Measurements from ENCODE around the gene MAP1B.

MAP1B gene

GRCh38 chr5:72137826-72138409 lies 30.6 kb downstream of the MAP1B start:
- no peak overlapping the region for H3K4me3 ChIP-seq (ENCODE audit: low read depth, low read length)
- TF ChIP-seq, protein P1, sequence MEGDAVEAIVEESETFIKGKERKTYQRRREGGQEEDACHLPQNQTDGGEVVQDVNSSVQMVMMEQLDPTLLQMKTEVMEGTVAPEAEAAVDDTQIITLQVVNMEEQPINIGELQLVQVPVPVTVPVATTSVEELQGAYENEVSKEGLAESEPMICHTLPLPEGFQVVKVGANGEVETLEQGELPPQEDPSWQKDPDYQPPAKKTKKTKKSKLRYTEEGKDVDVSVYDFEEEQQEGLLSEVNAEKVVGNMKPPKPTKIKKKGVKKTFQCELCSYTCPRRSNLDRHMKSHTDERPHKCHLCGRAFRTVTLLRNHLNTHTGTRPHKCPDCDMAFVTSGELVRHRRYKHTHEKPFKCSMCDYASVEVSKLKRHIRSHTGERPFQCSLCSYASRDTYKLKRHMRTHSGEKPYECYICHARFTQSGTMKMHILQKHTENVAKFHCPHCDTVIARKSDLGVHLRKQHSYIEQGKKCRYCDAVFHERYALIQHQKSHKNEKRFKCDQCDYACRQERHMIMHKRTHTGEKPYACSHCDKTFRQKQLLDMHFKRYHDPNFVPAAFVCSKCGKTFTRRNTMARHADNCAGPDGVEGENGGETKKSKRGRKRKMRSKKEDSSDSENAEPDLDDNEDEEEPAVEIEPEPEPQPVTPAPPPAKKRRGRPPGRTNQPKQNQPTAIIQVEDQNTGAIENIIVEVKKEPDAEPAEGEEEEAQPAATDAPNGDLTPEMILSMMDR (IDR thresholded peaks at IDR 0.05; ENCODE audit: control insufficient read depth, extremely low read depth, insufficient read depth), result peak; percentile 54
- DNase-seq (ENCODE audit: low read depth), result no peak

DNA sequence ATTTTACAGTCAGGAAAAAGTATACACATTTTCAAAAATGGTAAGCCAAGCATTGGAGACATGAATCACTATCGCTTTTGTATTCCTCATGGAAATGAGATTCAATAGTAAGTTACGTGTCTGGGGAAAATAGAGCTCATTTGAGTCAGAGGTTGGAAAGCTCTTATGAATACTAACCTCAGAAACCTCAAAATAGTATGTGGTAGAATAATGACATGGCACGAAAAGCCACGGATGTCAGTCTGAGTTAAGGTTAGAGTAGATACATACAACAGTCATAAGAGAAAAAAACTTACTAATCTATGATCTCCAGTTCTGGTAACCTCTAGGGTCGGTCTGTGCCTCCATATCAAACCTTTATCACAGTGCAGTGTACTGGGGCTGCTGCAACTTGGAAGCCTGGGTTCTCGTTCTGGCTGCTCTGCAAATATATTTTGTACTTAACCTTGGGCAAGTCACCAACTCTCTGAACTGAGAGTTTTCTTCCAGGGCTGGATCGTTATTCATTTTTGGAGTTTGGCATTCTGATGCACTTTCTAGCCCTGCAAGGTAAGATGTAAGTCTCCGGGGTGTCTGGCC lies 31.8 kb downstream of the MAP1B start:
- TF ChIP-seq, protein P1 (IDR thresholded peaks at IDR 0.05; ENCODE audit: control insufficient read depth, extremely low read depth, insufficient read depth), result no peak
- no peak overlapping the region for H3K4me3 ChIP-seq (ENCODE audit: low read depth, low read length)
- no peak for DNase-seq (ENCODE audit: low read depth)

DNA sequence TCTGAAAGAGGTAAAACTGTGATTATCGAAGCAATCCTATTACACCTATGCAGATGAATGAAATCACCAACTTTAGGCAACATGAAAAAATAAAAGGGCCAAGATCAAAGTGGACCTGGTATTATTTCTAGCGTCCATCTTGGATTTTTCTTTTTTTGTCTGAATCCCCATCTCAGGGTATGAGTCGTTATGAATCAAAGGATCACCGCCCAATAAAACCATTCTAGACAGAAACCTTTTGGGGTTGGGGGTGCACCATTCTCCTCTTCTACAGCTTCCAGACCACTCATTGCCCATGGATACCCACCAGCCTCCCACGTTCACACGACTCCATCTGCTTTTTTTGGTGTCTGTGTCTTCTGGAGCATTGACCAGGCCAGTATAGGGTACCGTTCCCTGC lies 33.4 kb downstream of the MAP1B start:
- no peak overlapping the region for H3K4me3 ChIP-seq (ENCODE audit: low read depth, low read length)
- TF ChIP-seq, protein P1 (IDR thresholded peaks at IDR 0.05; ENCODE audit: control insufficient read depth, extremely low read depth, insufficient read depth), result no peak
- no peak for DNase-seq (ENCODE audit: low read depth)

GRCh38 chr5:72141440-72142355 lies 34.4 kb downstream of the MAP1B start:
- no peak for DNase-seq (ENCODE audit: low read depth)
- H3K4me3 ChIP-seq (ENCODE audit: low read depth, low read length), result no peak overlapping the region
- TF ChIP-seq, protein P1 (IDR thresholded peaks at IDR 0.05; ENCODE audit: control insufficient read depth, extremely low read depth, insufficient read depth), result no peak

- no peak overlapping the region for H3K4me3 ChIP-seq (ENCODE audit: low read depth, low read length)
- TF ChIP-seq, protein P1 (IDR thresholded peaks at IDR 0.05; ENCODE audit: control insufficient read depth, extremely low read depth, insufficient read depth), result no peak
- no peak for DNase-seq (ENCODE audit: low read depth)
These were observed 37.5 kb downstream of the MAP1B start for GRCh38 chr5:72144762-72145161.

DNA sequence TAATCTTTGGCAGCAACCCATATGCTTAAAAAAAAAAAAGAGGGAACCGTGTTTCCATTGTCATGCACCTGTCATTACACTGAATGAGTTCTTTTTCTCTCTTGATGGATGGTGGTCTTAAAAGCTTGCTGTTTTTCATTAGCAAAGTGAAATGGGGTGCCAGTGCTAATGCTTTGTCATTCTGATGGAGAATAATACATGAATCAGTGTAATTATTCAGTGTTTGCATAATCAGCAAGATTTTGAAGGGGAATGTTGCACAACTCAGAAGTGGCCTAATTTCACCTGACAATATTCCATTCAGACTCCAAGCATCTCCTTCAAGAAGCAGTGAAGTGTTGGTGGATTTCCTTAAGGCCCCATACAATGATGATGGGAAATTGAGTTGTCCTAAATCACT lies 38.1 kb downstream of the MAP1B start:
- no peak for DNase-seq (ENCODE audit: low read depth)
- H3K4me3 ChIP-seq (ENCODE audit: low read depth, low read length), result no peak overlapping the region
- TF ChIP-seq, protein P1 (IDR thresholded peaks at IDR 0.05; ENCODE audit: control insufficient read depth, extremely low read depth, insufficient read depth), result no peak
